HepG2 (cell line): Measurements from ENCODE around the gene ELL3. TPM values are rescaled to one million over a fixed set of nuclear protein-coding genes. Genes with fewer than 3 reads are reported as not detected.

Experiments used
- ATF2 ChIP-seq: sonication (generic); formaldehyde crosslinking; IDR thresholded peaks from 2 replicates; pipeline ENCODE4 v1.4.0; 2020; ENCODE audit warnings: missing genetic modification reagents
- ETV5 ChIP-seq: IDR thresholded peaks from 2 replicates; pipeline ENCODE4 v1.6.1; 2018; ENCODE audit warnings: missing biosample characterization, missing genetic modification reagents, inconsistent platforms, borderline replicate concordance
- HNRNPL ChIP-seq: fragments of 200-400 bp; formaldehyde crosslinking; IDR thresholded peaks from 2 replicates; pipeline ENCODE4 v1.6.1; 2017; ENCODE audit warnings: mild to moderate bottlenecking, low read depth, low read length
- HOXD1 ChIP-seq: sonication (generic); formaldehyde crosslinking; IDR thresholded peaks from 2 replicates; pipeline ENCODE4 v1.5.0; 2020; ENCODE audit warnings: missing genetic modification reagents
- SALL1 ChIP-seq: sonication (generic); formaldehyde crosslinking; IDR thresholded peaks from 2 replicates; pipeline ENCODE4 v1.8.0; 2022; ENCODE audit warnings: mild to moderate bottlenecking, missing genetic modification reagents
- TOE1 ChIP-seq: sonication (generic); formaldehyde crosslinking; IDR thresholded peaks from 2 replicates; pipeline ENCODE4 v1.4.0; 2020; ENCODE audit warnings: mild to moderate bottlenecking, missing genetic modification reagents
- ZFYVE20 ChIP-seq: sonication (generic); formaldehyde crosslinking; IDR thresholded peaks from 2 replicates; pipeline ENCODE4 v1.8.0; 2023; ENCODE audit warnings: low read depth, mild to moderate bottlenecking, moderate library complexity, missing genetic modification reagents, borderline replicate concordance
- polyA plus RNA-seq, 8 experiments: library from polyadenylated mRNA; depleted of rRNA in 3 of 8; stranded (reverse) in 7 of 8; unstranded in 1 of 8; fragments of >200 nt; fragmentation: Illumina TruSeq in 4 of 8; extraction: Trizol in 4 of 8; gene quantifications; 2 replicates each; pipeline versions ENCODE4 v1.2.1 to v1.2.3, GENCODE V29; 2011 to 2016; ENCODE audit warnings: low read depth in 4 of 8, missing spikeins in 1 of 8, mixed read lengths in 1 of 8; ENCODE audit not compliant: insufficient read depth in 1 of 8
- total RNA-seq, 5 experiments: library from RNA; depleted of rRNA; stranded (reverse); fragments of >200 nt; fragmentation: Illumina TruSeq; extraction: Trizol; gene quantifications; 2 replicates each; pipeline ENCODE4 v1.2.3, GENCODE V29; 2016; ENCODE audit warnings: low read depth in 1 of 5
- TF ChIP-seq, protein P1 (sequence below): sonication (generic); formaldehyde crosslinking; IDR thresholded peaks from 2 replicates; pipeline ENCODE4 v1.8.0; 2022; ENCODE audit warnings: mild to moderate bottlenecking, missing genetic modification reagents; ENCODE audit not compliant: insufficient replicate concordance

The ELL3 gene
- total and polyA plus RNA-seq, 2 of the 13 experiments (the other 11 are each of a cell fraction or from before 2014, with no cell fraction given): 6.1 to 8.8 TPM

DNA sequence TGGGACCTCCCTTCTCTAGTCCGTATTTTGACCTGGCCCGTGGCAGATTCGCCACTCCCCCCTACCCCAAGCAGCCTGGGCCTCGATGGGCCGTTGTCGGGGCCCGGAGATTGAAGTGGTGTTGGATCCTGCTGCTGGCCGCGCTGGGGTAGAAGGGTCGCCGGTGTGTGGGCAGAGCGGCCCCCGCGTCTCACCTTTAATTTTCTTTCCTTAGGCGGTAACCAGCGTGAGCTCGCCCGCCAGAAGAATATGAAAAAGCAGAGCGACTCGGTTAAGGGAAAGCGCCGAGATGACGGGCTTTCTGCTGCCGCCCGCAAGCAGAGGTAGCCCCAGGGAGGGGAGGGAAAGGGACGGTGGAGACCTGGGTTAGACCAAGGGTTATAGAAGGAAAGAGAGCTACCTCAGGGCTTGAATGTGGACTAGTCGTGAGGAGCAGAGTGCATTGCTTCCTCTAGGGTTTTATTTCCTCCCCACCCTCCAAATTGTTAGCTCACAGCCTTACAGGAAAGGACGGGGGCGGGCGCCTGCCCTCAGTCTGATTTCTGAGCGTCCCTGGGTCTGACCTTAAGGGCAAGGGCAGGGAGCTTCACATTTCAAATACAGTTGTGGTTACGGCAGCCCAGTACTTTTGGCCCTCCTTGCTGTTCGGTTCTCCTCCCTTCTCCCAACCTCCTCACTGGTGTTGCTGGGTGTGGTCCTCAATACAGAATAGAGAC, 16.2 kb upstream of the ELL3 start (continued):
- TF ChIP-seq ZFYVE20 (CRISPR knock-in tag) (no peak), HOXD1 (CRISPR knock-in tag) (no peak), SALL1 (CRISPR knock-in tag) (no peak), HNRNPL (0 out of 2 replicates have a peak, but pooled peaks have one; percentile 27), ATF2 (no peak), TOE1 (CRISPR knock-in tag) (no peak), ETV5 (CRISPR knock-in tag) (0 out of 2 replicates have a peak, but pooled peaks have one; percentile 7)
- TF ChIP-seq, protein P1, sequence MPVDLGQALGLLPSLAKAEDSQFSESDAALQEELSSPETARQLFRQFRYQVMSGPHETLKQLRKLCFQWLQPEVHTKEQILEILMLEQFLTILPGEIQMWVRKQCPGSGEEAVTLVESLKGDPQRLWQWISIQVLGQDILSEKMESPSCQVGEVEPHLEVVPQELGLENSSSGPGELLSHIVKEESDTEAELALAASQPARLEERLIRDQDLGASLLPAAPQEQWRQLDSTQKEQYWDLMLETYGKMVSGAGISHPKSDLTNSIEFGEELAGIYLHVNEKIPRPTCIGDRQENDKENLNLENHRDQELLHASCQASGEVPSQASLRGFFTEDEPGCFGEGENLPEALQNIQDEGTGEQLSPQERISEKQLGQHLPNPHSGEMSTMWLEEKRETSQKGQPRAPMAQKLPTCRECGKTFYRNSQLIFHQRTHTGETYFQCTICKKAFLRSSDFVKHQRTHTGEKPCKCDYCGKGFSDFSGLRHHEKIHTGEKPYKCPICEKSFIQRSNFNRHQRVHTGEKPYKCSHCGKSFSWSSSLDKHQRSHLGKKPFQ: peak; percentile 52
